ENCODE data around the gene KLHL21.

The KLHL21 gene

DNA sequence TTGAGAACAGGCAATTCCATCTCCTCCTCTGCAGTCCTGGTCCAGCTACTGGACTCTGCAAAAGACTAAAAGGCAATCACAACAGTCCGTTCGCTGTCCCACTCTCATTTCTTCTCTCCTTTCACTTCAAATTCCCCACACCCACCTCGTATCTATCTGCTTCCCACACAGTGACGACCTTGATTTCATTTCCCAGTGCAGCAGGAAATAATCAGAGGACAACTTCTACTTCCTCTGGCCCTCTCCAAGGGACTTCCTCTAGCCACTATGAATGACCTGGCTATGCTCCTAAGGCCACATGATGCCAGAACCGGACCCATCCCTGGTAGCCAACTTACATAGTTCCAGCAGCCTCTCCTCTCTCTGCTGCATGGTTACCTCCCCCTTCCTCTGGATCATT is 56.3 kb downstream of the KLHL21 start:
- no peak for DNase-seq

- no peak for DNase-seq
Observed at GRCh38 chr1:6545276-6546112, 57.2 kb downstream of the KLHL21 start.

GRCh38 chr1:6544831-6545230 is 57.8 kb downstream of the KLHL21 start:
- DNase-seq: no peak
